NCI-H1105 (cell line): ENCODE data around the gene COL25A1.
"Not testable (repeated sequence)": the region's sequence is repeated elsewhere in the genome, so short reads cannot be mapped to it uniquely, and the experiment has no call there.

Experiments used
- DNase-seq: peaks from one replicate; lab custom pipeline; 2025; lab: John Stamatoyannopoulos, UW

The COL25A1 gene

GRCh38 chr4:109046471-109047201 lies 255.8 kb downstream of the COL25A1 start:
- no peak for DNase-seq

DNA sequence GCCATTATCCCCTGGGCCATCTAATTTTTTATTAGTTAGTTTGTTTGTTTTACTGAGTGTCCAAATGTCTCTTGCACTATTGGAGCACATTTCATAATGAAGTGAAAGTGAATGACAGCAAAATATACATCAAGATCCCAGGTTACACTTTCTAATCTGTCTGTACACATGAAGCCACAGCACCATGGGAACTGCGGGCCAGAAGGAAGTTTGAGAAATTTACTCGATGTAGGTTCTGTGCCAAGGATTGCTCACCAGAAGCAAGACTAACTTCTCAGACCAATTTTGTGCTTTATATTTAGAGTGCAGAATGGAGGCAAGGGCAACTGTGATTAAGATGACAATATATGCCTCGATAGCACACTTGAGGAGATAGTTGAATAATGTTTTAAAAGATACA lies 258.0 kb downstream of the COL25A1 start:
- DNase-seq = no peak

GRCh38 chr4:109043286-109043685 lies 259.2 kb downstream of the COL25A1 start:
- no peak for DNase-seq

GRCh38 chr4:109041463-109042360 lies 260.7 kb downstream of the COL25A1 start:
- DNase-seq = no peak

DNA sequence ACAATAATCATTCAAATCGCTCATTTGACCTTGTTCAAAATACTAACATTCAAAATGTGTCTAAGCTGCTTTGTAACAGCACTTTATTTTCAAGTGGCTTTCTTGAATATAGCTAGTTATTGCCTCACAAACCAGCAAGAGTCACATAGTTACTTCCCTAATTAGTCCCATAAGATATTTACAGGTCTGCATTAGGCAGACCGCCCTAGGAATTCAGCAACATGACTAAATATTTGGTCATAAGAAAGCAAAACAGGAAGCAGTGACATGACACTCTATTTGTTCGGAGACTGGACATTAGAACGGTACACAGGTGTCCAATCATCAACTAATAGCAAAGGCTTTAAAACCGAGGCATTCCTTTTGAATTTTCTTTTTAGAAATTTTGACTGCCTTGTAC lies 262.0 kb downstream of the COL25A1 start:
- DNase-seq = no peak

GRCh38 chr4:109037026-109037425 lies 265.4 kb downstream of the COL25A1 start:
- DNase-seq = no peak

DNA sequence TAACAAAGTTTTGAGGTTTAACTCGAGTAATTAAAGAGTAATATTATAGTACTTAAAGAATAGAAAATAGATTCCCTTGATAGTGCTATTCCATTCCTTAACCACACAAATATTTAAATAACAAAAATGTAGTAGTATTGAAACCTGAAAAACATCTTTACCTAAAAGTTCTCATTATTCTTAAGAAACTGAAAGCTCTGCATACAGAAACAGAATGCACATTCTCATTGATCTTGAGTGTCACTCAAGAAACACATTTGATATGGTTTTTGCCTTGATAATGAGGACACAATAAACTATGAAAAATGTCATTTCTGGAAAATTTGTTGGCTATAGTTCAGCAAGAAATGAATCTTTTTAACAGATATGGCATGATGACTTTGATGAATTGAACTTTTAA lies 268.5 kb downstream of the COL25A1 start:
- no peak for DNase-seq

DNA sequence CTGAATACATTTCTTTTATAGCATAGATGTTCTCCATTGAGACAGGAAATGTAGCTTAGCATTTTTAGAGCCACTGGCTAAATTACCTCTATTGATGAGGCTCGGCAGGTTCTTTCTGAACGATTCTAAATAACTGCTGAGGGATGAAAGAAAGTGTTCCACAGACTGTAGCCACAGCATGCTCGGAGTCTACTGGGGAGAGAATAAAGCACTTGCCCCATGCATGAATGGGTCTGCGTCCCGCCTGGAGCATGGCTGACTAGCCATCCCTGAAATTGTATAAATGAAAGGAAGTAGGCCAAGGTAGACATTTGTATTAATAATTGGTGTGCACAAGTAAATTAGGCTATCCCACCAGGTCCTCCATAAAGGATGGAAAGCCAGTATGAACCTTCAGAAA lies 269.8 kb downstream of the COL25A1 start:
- no peak for DNase-seq

- DNase-seq = no peak
These were observed 272.5 kb downstream of the COL25A1 start for GRCh38 chr4:109029987-109030386.

DNA sequence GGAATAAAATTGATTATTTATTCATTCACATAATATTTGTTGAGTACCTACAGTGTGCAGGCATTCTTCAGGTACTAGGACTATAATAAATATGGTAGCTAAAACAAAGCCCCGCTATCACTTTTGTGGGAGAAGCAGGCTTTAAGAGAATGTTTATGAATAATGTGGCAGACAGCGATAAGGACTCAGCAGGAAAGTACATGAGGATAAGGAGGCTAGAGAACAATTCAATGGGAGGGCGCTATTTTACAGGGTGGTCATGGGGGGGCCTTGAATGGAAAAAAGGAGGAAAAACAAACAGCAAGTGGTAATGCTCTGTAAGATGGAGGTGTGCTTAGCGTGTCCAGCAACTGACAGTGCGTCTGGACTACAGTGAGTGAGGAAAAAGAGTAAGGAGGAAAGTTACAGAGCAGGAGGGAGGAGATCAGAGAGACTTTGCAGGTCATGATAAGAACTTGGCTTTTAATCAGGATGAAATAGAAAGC lies 275.4 kb downstream of the COL25A1 start:
- DNase-seq = no peak

DNA sequence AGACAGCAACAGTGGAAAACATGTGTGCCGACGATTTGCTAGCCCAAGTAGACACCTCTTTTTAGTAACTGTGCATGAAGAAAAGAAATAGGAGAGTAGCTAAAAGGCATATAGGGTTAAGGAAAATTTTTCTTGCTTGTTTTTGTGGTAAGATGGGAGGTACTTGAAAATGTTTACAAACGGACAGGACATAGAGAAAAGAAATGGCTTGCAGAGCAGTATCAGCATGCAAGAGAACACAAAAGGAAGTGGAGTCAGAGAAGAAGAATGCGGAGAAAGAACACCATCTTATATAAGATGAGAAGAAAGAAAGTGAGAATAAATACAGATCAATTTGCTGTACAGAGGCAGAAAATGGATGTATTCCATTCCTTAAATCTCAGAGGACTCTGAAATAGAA lies 275.9 kb downstream of the COL25A1 start:
- DNase-seq = no peak

DNA sequence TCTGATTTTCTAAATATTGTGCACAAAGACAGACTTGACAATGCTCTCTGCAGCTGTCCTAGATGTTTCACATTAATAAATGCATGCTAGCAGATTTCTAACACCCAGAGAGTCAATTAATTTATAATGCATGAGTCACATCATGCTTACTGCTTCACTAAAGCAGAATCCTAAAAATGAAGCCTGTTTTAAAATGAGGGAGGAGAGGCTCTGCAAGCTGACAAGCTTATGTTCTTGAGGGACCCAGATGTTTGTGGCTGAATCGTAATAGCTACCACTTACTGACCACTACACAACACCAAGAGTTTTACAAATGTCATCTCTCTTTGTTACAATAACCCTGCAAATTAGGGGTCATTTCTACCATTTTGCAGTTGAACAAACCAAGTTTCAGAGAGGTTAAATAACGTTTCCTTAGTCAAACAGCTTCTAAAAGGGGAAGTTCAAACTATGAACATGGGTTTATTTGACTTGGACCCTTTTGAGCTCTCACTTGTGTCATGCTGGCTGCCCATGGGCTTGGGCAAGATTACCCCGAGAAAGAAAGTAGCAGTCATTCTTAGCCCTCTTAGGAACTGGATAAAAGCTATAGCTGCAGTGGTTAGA lies 276.9 kb downstream of the COL25A1 start:
- DNase-seq = no peak

DNA sequence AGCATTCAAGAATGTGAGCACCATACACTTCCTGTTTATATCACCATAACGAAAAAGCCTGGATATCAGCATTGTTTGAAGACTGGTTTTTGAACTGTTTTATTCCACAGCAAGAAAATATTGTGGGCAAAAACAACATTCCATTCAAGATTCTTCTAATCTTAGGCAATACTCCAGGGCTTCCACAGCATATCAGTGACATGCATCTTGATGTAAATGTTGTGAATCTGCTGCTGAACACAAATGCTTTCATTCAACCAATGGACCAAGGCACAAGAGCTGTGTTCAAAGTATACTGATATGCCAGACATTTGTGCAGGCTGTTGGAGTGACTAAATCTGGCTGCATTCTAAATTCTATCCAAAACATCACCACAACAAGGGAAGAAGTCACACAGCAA lies 279.5 kb downstream of the COL25A1 start:
- no peak for DNase-seq

GRCh38 chr4:109021630-109022029 lies 280.8 kb downstream of the COL25A1 start:
- not testable (repeated sequence) for DNase-seq

GRCh38 chr4:109020861-109021260 lies 281.6 kb downstream of the COL25A1 start:
- DNase-seq = no peak

GRCh38 chr4:109016200-109016599 lies 286.3 kb downstream of the COL25A1 start:
- DNase-seq = no peak

- DNase-seq = no peak
These were observed 287.0 kb downstream of the COL25A1 start for GRCh38 chr4:109015413-109015810.

DNA sequence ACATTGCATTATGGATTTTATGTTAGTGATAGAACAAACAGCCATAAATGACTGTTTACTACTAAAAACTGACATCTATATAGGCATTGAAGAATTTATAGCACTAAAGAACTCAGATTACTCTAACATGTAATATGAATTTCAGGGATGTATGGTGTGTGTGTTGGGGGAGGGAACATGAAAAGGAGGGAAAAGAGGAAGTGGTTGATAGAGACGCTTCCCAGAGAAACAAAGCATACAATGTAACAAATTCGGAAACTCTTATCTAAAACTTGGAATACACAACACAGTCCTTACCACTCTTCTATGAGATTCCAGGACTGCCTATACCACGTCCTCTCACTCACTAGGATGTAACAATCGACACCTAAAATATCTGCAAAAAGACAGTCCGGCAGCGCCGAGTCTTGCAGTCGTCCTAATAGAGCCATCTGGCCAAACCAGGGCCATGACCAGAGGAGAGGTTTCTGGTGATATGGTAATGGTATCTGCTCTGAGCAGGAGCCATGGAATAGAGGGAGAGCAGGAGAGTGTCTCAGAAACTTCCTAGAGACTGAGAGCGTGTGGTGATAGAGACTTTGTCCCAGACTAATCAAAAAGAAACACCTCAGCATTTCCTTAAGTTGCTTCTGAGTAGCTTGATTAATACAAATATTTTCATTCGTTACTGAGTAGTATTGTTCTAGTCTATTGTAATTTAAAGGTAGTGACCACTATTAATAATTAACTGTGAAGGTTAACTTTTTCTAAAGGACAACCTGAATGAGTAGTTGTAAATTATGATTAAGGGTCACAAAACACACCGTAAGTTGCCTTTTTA lies 287.7 kb downstream of the COL25A1 start:
- DNase-seq = no peak

DNA sequence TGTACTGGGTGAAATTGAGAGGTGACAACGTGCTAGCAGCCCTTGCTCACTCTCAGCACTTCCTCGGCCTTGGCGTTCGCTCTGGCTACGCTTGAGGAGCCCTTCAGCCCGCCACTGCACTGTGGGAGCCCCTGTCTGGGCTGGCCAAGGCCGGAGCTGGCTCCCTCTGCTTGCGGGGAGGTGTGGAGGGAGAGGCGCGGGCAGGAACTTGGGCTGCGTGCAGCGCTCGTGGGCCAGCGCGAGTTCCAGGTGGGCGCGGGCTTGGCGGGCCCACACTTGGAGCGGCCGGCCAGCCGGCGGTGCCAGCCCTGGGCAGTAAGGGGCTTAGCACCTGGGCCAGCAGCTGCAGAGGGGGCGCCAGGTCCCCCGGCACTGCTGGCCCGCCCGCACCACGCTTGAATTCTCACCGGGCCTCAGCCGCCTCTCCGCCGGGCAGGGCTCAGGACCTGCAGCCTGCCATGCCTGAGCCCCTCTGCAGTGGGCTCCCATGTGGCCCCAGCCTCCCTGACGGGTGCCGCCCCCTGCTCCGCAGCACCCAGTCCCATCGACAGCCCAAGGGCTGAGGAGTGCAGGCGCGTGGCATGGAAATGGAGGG lies 290.1 kb downstream of the COL25A1 start:
- no peak for DNase-seq

DNA sequence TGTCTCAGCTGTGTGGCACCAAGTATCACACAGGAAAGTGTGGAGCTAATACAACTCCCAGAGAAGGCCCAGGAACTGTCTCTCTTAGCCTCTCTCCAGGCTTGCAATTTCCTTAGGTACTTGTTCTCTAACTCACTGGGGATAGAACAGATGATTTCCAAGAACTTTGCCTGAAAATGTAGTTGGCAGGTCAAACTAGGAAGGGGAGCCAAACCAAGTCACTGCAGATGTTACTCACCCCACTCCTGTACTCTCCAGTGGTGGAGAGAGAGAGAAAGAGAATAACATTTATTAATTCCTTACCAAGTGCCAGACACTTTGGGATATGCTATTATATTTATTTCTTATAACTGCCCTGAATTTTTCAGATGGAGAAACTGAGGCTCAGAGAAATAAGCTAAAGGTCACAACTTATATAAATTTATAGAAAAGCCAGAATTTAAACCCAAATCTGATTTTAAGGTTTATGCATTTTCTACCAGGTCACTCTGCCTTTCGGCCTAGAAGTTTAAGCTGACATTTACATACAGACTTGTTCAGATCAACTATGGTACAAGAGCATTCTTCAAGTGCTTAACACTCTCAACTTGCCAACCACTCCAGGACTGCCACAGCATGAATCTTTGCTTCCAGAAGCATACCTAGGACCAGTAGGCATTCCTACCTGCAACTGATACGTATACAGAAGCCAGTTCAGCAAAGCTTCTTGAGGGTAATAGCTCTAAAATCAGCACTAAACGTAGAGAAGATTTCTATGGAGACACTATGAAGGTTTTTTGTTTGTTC lies 291.0 kb downstream of the COL25A1 start:
- DNase-seq = no peak

DNA sequence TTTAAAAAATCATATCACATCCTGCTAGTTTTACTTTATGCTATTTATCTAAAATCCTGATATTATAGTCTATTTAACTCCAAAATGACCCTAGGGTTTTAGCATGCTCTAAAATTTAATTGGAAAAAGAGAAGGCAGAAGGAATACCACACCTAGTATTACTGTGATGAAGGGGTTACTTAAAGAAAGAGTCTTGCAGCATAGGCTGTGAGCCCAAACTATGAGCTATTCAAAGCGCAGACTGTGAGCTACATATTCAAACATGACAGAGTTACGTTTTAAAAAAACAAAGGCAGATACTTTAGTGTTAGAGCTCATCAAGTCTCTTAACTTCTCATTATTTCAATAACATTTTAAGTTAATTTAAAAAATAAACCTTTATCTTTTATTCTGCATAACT lies 291.9 kb downstream of the COL25A1 start:
- no peak for DNase-seq
